ENCODE results near the gene ANKMY2.

DNA sequence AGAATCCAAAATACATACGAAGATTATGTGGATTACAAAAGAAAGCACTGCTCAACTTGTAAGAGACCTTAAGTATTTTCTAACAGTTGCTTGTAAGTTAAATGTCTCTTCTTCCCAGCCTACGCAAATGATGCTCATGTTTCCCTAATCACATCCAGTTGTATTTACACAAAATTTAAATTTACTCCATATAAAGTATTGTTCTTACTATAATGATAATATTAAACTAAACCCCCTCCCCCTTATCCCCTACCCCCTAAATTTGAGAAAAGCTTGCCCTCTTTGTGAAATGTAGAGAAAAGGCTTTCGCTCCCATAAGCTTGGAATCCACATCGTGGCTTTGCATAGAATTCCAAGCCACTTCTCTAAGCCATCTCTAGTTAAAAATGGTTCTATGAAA lies 29.4 kb downstream of the ANKMY2 start:
- TF ChIP-seq, protein P1, sequence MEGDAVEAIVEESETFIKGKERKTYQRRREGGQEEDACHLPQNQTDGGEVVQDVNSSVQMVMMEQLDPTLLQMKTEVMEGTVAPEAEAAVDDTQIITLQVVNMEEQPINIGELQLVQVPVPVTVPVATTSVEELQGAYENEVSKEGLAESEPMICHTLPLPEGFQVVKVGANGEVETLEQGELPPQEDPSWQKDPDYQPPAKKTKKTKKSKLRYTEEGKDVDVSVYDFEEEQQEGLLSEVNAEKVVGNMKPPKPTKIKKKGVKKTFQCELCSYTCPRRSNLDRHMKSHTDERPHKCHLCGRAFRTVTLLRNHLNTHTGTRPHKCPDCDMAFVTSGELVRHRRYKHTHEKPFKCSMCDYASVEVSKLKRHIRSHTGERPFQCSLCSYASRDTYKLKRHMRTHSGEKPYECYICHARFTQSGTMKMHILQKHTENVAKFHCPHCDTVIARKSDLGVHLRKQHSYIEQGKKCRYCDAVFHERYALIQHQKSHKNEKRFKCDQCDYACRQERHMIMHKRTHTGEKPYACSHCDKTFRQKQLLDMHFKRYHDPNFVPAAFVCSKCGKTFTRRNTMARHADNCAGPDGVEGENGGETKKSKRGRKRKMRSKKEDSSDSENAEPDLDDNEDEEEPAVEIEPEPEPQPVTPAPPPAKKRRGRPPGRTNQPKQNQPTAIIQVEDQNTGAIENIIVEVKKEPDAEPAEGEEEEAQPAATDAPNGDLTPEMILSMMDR (conservative IDR thresholded peaks at IDR 0.05) = no peak
- no peak for TF ChIP-seq ZFX (IDR thresholded peaks at IDR 0.05)

All from C4-2B (cell line).